HepG2 (cell line): ENCODE results near the gene MMP7. TPM values are rescaled to one million over a fixed set of nuclear protein-coding genes. Genes with fewer than 3 reads are reported as not detected.

Experiments
- BCL6 ChIP-seq: IDR thresholded peaks from 2 replicates; pipeline ENCODE4 v1.6.1; 2016; ENCODE audit warnings: missing genetic modification reagents, missing compliant biosample characterization
- CC2D1A ChIP-seq: sonication (generic); formaldehyde crosslinking; IDR thresholded peaks from 2 replicates; pipeline ENCODE4 v1.8.1; 2023; ENCODE audit warnings: mild to moderate bottlenecking, missing genetic modification reagents
- CREB1 ChIP-seq, 2 experiments: fragments of 450-650 bp in 1 of 2; IDR thresholded peaks; 2 replicates each; pipeline ENCODE4 v1.6.1; 2016 to 2017; ENCODE audit warnings: control low read depth in 1 of 2, mild to moderate bottlenecking in 1 of 2, missing compliant biosample characterization in 1 of 2, missing genetic modification characterization in 1 of 2
- DR1 ChIP-seq: sonication (generic); formaldehyde crosslinking; IDR thresholded peaks from 2 replicates; pipeline ENCODE4 v1.8.0; 2021; ENCODE audit warnings: mild to moderate bottlenecking, missing genetic modification reagents, inconsistent platforms
- EP300 ChIP-seq, 3 experiments: sonication (generic) in 1 of 3; formaldehyde crosslinking in 1 of 3; IDR thresholded peaks; 2 replicates each; pipeline versions ENCODE4 v1.5.1 to v1.6.1; 2011 to 2020; ENCODE audit warnings: low read depth in 2 of 3, low read length in 2 of 3, borderline replicate concordance in 1 of 3, improper control_type of control experiment in 1 of 3, mild to moderate bottlenecking in 1 of 3, missing genetic modification reagents in 1 of 3, moderate library complexity in 1 of 3
- HCFC1 ChIP-seq: fragments of 150-350 bp; IDR thresholded peaks from 2 replicates; pipeline ENCODE4 v1.6.1; 2014; ENCODE audit warnings: low read depth, low read length
- HHEX ChIP-seq: IDR thresholded peaks from 2 replicates; pipeline ENCODE4 v1.6.1; 2016; ENCODE audit warnings: control low read depth
- KLF16 ChIP-seq, 2 experiments: sonication (generic) in 1 of 2; formaldehyde crosslinking in 1 of 2; IDR thresholded peaks; 2 replicates each; pipeline versions ENCODE4 v1.6.1 to v1.8.0; 2016 to 2023; ENCODE audit warnings: missing genetic modification reagents in 2 of 2, missing compliant biosample characterization in 1 of 2
- NCOA1 ChIP-seq: sonication (generic); formaldehyde crosslinking; IDR thresholded peaks from 2 replicates; pipeline ENCODE4 v1.9.0; 2021; ENCODE audit warnings: missing genetic modification reagents
- NONO ChIP-seq, 2 experiments: fragments of 450-650 bp in 1 of 2; sonication (generic) in 1 of 2; formaldehyde crosslinking in 1 of 2; IDR thresholded peaks in 1 of 2; conservative IDR thresholded peaks in 1 of 2; 2 replicates each; pipeline versions ENCODE4 v1.6.1 to v1.8.0; 2017 to 2022; ENCODE audit warnings: mild to moderate bottlenecking in 1 of 2, missing genetic modification reagents in 1 of 2, moderate library complexity in 1 of 2
- NR2F6 ChIP-seq, 2 experiments: IDR thresholded peaks; 2 replicates each; pipeline ENCODE4 v1.6.1; 2016; ENCODE audit warnings: antibody characterized with exemption in 1 of 2, mild to moderate bottlenecking in 1 of 2
- RFXANK ChIP-seq: IDR thresholded peaks from 2 replicates; pipeline ENCODE4 v1.6.1; 2016
- RORA ChIP-seq: sonication (generic); formaldehyde crosslinking; IDR thresholded peaks from 2 replicates; pipeline ENCODE4 v1.5.0; 2020; ENCODE audit warnings: mild to moderate bottlenecking, missing genetic modification reagents, moderate library complexity
- SIX1 ChIP-seq: sonication (generic); formaldehyde crosslinking; IDR thresholded peaks from 2 replicates; pipeline ENCODE4 v1.4.0; 2020; ENCODE audit warnings: missing genetic modification reagents, borderline replicate concordance
- SOX13 ChIP-seq, 3 experiments: fragments of 450-650 bp in 1 of 3; sonication (generic) in 1 of 3; formaldehyde crosslinking in 1 of 3; IDR thresholded peaks in 2 of 3; conservative IDR thresholded peaks in 1 of 3; 2 replicates each; pipeline versions ENCODE4 v1.5.0 to v1.6.1; 2016 to 2020; ENCODE audit warnings: antibody characterized with exemption in 1 of 3, mild to moderate bottlenecking in 1 of 3, missing compliant biosample characterization in 1 of 3, missing genetic modification reagents in 1 of 3, moderate library complexity in 1 of 3
- SP4 ChIP-seq: sonication (generic); formaldehyde crosslinking; IDR thresholded peaks from 2 replicates; pipeline ENCODE4 v1.8.1; 2023; ENCODE audit warnings: mild to moderate bottlenecking, missing genetic modification reagents
- WIZ ChIP-seq: sonication (generic); formaldehyde crosslinking; IDR thresholded peaks from 2 replicates; pipeline ENCODE4 v1.5.1; 2020; ENCODE audit warnings: mild to moderate bottlenecking, missing genetic modification reagents
- ZFP62 ChIP-seq: sonication (generic); formaldehyde crosslinking; IDR thresholded peaks from 2 replicates; pipeline ENCODE4 v1.4.0; 2020; ENCODE audit warnings: missing genetic modification reagents
- ZNF138 ChIP-seq: sonication (generic); formaldehyde crosslinking; IDR thresholded peaks from 2 replicates; pipeline ENCODE4 v1.5.0; 2020; ENCODE audit warnings: mild to moderate bottlenecking, low read depth, missing genetic modification reagents
- ZNF670 ChIP-seq: sonication (generic); formaldehyde crosslinking; IDR thresholded peaks from 2 replicates; pipeline ENCODE4 v1.8.0; 2022; ENCODE audit warnings: mild to moderate bottlenecking, missing genetic modification reagents, borderline replicate concordance
- ZNF773 ChIP-seq: sonication (generic); formaldehyde crosslinking; IDR thresholded peaks from 2 replicates; pipeline ENCODE4 v1.4.0; 2020; ENCODE audit warnings: missing genetic modification reagents, borderline replicate concordance
- polyA plus RNA-seq, 8 experiments: library from polyadenylated mRNA; depleted of rRNA in 3 of 8; stranded (reverse) in 7 of 8; unstranded in 1 of 8; fragments of >200 nt; fragmentation: Illumina TruSeq in 4 of 8; extraction: Trizol in 4 of 8; gene quantifications; 2 replicates each; pipeline versions ENCODE4 v1.2.1 to v1.2.3, GENCODE V29; 2011 to 2016; ENCODE audit warnings: low read depth in 4 of 8, missing spikeins in 1 of 8, mixed read lengths in 1 of 8; ENCODE audit not compliant: insufficient read depth in 1 of 8
- total RNA-seq, 5 experiments: library from RNA; depleted of rRNA; stranded (reverse); fragments of >200 nt; fragmentation: Illumina TruSeq; extraction: Trizol; gene quantifications; 2 replicates each; pipeline ENCODE4 v1.2.3, GENCODE V29; 2016; ENCODE audit warnings: low read depth in 1 of 5
- TF ChIP-seq, protein P1 (sequence below): sonication (generic); formaldehyde crosslinking; conservative IDR thresholded peaks from 2 replicates; pipeline ENCODE4 v1.4.0; 2020; ENCODE audit warnings: missing genetic modification reagents
- TF ChIP-seq, protein P2 (sequence below): sonication (generic); formaldehyde crosslinking; IDR thresholded peaks from 2 replicates; pipeline ENCODE4 v1.8.0; 2022; ENCODE audit warnings: missing genetic modification reagents, low read depth, mild to moderate bottlenecking, borderline replicate concordance
- TF ChIP-seq, protein P3 (sequence below): IDR thresholded peaks from 2 replicates; pipeline ENCODE4 v1.6.1; 2016; ENCODE audit warnings: missing compliant biosample characterization, missing genetic modification reagents, borderline replicate concordance
- TF ChIP-seq, protein P4 (sequence below): IDR thresholded peaks from 2 replicates; pipeline ENCODE4 v1.6.1; 2012; ENCODE audit warnings: low read depth, low read length, improper control_type of control experiment

MMP7 gene
- total and polyA plus RNA-seq, 2 of the 13 experiments (the other 11 are each of a cell fraction or from before 2014, with no cell fraction given): 0.17 TPM; not detected in 1

DNA sequence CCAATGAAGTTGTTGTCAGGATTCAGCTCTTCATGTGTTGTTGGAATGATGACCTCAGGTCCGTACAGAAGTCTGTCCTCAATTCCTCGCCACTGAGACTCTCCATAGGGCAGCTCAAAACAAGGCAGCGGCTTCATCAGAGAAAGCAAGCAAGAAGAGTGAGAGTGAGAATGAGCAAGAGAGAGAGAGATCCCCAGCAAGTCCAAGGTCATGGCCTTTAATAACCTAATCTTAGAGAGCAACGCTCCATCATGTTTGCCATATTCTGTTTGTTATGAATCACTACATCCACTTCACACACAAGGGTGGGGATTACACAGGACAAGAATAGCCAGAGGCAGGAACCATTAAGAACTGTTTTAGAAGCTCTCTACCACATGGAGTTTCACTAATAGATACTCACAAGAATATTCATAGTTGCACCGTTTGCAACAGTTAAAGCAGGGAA is 23.3 kb upstream of the MMP7 start (continued):
- TF ChIP-seq, protein P1, sequence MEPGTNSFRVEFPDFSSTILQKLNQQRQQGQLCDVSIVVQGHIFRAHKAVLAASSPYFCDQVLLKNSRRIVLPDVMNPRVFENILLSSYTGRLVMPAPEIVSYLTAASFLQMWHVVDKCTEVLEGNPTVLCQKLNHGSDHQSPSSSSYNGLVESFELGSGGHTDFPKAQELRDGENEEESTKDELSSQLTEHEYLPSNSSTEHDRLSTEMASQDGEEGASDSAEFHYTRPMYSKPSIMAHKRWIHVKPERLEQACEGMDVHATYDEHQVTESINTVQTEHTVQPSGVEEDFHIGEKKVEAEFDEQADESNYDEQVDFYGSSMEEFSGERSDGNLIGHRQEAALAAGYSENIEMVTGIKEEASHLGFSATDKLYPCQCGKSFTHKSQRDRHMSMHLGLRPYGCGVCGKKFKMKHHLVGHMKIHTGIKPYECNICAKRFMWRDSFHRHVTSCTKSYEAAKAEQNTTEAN (CRISPR knock-in tag): no peak
- TF ChIP-seq KLF16 (CRISPR knock-in tag; IDR thresholded peaks at IDR 0.05) (no peak), CC2D1A (no peak), ZNF670 (CRISPR knock-in tag) (no peak), BCL6 (CRISPR knock-in tag) (peak; percentile 89), NONO (IDR thresholded peaks at IDR 0.05) (no peak), NONO (CRISPR knock-in tag; conservative IDR thresholded peaks at IDR 0.05) (no peak), ZFP62 (CRISPR knock-in tag) (no peak), DR1 (CRISPR knock-in tag) (no peak), RORA (no peak), CREB1 (IDR thresholded peaks at IDR 0.05) (no peak), CREB1 (CRISPR knock-in tag; IDR thresholded peaks at IDR 0.05) (no peak), HCFC1 (no peak), SIX1 (CRISPR knock-in tag) (no peak), HHEX (0 out of 2 replicates have a peak, but pooled peaks have one; percentile 18), ZNF773 (CRISPR knock-in tag) (no peak), ZNF138 (CRISPR knock-in tag) (no peak), NCOA1 (no peak), SOX13 (IDR thresholded peaks at IDR 0.05) (no peak), SOX13 (CRISPR knock-in tag; conservative IDR thresholded peaks at IDR 0.05 in 1 of 2, IDR thresholded peaks at IDR 0.05 in 1 of 2) (peak in 1 of 2 experiments; percentile 25; a peak in 1 of 4 replicates), WIZ (CRISPR knock-in tag) (no peak), NR2F6 (IDR thresholded peaks at IDR 0.05) (peak; percentile 21; the same call in 1 of the 2 replicates), NR2F6 (CRISPR knock-in tag; IDR thresholded peaks at IDR 0.05) (no peak), EP300 (IDR thresholded peaks at IDR 0.05; ENCODE audit: low read depth in 2 of 2, low read length in 2 of 2) (peak in 1 of 2 experiments; percentile 44; a peak in 1 of 4 replicates), EP300 (CRISPR knock-in tag; IDR thresholded peaks at IDR 0.05; ENCODE audit: borderline replicate concordance) (no peak), RFXANK (CRISPR knock-in tag) (no peak), SP4 (CRISPR knock-in tag) (no peak)
- TF ChIP-seq, protein P2, sequence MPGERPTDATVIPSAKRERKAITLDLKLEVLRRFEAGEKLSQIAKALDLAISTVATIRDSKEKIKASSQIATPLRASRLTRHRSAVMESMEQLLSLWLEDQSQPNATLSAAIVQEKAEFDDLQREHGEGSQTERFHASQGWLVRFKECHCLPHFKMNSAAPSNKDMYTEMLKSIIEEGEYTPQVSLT (CRISPR knock-in tag): no peak
- TF ChIP-seq, protein P3, sequence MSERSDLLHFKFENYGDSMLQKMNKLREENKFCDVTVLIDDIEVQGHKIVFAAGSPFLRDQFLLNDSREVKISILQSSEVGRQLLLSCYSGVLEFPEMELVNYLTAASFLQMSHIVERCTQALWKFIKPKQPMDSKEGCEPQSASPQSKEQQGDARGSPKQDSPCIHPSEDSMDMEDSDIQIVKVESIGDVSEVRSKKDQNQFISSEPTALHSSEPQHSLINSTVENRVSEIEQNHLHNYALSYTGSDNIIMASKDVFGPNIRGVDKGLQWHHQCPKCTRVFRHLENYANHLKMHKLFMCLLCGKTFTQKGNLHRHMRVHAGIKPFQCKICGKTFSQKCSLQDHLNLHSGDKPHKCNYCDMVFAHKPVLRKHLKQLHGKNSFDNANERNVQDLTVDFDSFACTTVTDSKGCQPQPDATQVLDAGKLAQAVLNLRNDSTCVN: no peak
- TF ChIP-seq, protein P4, sequence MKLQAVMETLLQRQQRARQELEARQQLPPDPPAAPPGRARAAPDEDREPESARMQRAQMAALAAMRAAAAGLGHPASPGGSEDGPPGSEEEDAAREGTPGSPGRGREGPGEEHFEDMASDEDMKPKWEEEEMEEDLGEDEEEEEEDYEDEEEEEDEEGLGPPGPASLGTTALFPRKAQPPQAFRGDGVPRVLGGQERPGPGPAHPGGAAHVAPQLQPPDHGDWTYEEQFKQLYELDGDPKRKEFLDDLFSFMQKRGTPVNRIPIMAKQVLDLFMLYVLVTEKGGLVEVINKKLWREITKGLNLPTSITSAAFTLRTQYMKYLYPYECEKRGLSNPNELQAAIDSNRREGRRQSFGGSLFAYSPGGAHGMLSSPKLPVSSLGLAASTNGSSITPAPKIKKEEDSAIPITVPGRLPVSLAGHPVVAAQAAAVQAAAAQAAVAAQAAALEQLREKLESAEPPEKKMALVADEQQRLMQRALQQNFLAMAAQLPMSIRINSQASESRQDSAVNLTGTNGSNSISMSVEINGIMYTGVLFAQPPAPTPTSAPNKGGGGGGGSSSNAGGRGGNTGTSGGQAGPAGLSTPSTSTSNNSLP: peak; percentile 33; the same call in 1 of the 2 replicates
